GM12864 (cell line): ENCODE results near the gene SHB.

ENCODE experiments used
- DNase-seq: peaks from one replicate; pipeline ENCODE4 v3.0.0-alpha.2; 2011; ENCODE audit warnings: low read depth
- H3K4me3 ChIP-seq: 2 replicates; pipeline ENCODE4 v1.5.1; 2011; ENCODE audit warnings: mild to moderate bottlenecking, low read depth, low read length, control low read depth
- CTCF ChIP-seq: IDR thresholded peaks from 2 replicates; pipeline ENCODE4 v1.5.1; 2011; ENCODE audit warnings: low read depth, mild to moderate bottlenecking, moderate library complexity, low read length, control low read depth, inconsistent platforms; ENCODE audit errors: missing control alignments

The SHB gene

DNA sequence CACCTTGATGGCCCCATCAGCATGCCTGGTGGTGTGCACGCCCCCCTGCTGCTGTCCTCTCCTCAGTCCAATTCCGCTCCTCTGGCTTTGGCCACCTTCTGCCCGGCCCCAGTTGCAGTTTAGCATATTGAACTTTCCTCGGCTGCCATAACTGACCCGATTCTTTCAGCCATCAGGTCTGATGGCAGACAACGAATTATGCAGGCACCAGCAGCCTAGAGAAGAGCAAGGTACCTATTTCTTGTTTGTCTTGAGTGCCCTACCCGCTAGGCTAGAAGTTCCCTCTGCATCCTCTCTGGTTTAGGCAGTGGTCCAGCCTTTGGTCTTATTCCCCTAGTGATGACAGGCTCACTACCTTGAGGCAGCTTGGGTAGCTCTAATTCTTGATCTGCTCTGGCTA is 122.1 kb downstream of the SHB start:
- no peak for TF ChIP-seq CTCF
- no peak for DNase-seq
- no peak overlapping the region for H3K4me3 ChIP-seq

- no peak for DNase-seq
- no peak for TF ChIP-seq CTCF
- no peak overlapping the region for H3K4me3 ChIP-seq
These were observed 123.0 kb downstream of the SHB start for GRCh38 chr9:37946041-37946440.

- no peak for TF ChIP-seq CTCF
- no peak for DNase-seq
These were observed 124.2 kb downstream of the SHB start for GRCh38 chr9:37944671-37945481.

GRCh38 chr9:37944266-37944650 is 124.8 kb downstream of the SHB start:
- no peak for DNase-seq
- no peak overlapping the region for H3K4me3 ChIP-seq
- TF ChIP-seq CTCF, result no peak

More at GRCh38 chr9:37944671-37945481, 124.2 kb downstream of the SHB start:
- no peak overlapping the region for H3K4me3 ChIP-seq

- H3K4me3 ChIP-seq, result no peak overlapping the region
- no peak for DNase-seq
- TF ChIP-seq CTCF, result no peak
These were observed 125.4 kb downstream of the SHB start for GRCh38 chr9:37943345-37944265.

DNA sequence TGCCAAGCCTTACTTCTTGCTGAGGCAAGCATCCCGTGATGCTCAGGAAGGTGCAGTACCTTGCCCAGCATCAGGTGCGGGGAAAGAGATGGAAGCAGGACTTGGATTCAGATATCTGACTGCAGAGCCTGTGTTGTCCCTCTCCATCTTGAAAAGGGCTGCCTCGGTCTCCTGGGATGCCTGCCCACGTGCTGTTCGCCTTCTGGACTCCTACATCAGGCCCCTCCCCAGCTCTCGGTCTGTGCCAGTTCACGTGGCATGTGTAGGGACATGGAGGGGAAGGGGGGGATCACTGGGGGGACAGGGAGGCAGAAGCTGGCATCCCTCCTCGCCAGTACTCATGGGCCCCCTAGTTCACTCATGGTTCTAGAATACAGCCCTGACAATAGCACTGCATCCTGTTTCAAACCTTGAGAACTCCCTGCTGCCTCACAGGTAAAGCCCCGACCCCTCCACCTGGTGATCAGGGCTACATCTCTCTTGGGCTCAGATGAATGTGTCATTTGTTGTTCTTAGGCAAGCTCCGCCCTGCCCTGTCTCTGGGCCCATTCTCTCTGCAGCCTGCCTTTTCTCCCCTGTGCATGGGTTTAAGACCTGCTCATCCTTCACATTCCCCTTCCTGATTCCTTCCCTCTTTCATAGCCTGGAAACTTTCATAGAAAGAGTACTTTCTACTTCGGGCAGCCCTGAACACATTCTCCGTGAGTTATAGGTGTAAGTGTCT is 126.2 kb downstream of the SHB start:
- DNase-seq, result no peak
- no peak overlapping the region for H3K4me3 ChIP-seq
- TF ChIP-seq CTCF, result no peak
